Stimulated activated CD4-positive, alpha-beta T cell treated with anti-CD3 and anti-CD28 coated beads, Interleukin-1b, Interleukin-23, amount 100 ng/mL, for 48 hours (primary cell): ENCODE data around the gene LMO1.

ENCODE experiments used
- DNase-seq: peaks from one replicate; pipeline ENCODE4 v3.0.0-alpha.2; 2020

Gene LMO1

DNA sequence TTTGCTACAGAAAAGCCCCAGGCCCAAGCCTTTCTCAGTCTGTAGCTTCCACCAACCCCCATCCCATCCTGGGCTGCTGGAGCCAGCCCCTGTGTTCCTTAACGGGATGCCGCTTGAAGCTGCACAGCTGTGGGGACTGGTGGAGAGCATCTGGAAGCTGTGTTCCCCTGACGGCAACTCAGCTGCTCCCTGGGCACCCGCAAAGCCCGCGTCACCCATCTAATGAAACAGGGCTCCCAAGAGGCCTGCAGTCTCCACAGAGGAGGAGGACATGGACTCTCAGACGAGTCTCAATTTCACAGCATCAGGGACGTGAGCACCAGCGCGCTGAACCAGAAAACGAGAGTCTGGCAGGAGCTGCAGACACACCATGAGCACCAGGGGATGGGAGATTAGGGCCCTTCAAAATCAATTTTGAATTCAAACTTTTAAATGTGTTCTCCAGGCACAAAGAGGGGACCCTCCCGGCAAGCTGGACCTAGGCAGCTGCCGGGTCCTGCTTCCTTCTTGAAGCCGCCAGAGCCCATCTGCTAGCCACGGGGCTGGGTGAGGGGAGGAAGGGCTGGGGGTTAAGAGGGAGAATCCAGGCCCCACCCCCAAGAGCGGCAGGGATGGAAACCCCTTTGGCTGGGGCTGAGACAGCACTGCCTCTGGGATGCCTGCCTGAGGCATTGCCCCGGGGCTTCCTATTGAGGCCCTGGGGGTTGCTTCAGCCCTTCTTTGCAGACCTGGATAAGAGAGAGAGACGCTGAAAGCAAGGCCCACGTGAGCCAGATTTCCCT is 21.0 kb downstream of the LMO1 start:
- DNase-seq: no peak

DNA sequence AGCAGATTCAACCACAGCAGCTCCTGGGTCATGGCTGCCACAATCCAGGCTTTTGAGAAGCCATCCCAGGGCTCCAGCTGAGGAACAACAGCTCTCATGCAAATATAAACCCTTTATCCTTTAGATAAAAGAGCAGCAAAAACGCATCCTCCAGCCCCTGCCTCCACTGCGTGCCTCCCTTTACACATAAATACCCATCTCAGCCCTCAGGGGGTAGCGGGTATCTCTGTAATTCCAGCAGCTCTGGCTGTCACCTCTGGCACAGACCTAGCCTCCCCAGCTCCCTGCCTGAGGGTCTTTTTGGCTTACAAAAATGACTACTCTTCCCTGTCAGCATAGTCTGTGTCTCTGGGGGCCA is 21.6 kb downstream of the LMO1 start:
- DNase-seq: no peak

DNA sequence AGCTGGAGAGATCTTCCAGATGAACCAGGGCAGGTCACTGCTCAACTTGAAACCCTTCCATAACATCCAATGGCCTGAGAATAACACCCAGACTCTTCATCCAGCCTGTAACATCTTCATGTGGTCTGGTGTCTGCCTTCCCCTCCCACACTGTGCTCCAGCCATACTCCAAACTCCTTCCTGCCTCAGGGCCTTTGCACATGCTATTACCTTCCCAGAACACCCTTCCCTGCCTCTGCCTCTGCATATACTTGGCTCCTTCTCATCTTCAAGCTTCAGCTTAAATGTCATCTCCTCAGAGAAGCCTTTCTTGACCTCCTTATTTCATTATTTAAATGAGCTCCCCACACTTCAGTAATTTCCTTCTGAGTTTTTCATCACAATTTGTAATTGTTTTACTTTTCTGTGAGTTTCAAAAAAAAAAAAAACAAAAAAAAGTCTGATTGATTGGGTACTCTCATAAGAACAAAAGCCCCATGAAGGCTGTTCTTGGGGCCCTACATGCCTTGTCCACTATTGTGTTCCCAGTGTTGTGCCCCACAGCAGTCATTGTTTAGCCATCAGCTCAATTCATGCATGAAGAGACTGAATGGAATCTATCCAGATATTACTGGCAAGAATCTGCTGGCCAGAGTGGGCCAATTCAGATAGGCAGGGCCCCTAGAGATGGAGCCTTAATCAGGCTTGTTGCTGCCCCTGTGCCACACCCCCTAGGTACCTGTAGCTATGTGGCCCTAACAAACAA is 22.1 kb downstream of the LMO1 start:
- DNase-seq: no peak

DNA sequence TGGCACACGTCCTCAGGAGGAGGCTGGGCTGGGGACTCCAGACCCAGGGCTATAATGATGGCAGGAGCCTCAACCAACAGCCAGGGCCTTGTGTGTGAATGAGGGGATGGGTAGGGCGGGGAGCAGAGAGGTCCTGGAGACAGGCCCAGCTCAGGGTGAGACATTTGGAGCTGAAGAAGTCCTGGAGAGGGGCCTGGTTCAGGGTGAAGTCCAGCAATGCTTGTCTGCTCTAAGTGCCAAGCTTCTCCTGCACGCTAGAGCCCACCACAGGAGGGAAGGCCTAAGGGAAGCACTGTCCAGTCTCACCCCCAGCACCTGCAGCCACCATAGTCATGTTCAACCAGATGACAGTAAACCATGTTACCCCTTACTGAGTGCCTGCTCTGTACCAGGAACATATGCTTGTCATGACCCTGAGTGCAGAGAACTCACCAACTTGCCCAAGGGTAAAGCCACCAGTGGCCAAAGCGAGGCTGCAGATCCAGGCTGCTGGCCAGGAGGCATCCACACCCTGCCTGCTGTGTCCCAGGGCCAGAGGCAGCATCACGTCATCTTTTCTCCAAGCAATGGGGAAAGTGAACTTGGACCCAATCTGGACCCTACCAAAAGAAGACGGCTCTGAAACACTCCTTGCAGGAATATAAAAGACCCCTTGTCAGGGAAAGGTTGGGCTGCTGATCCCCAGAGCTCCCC is 24.0 kb downstream of the LMO1 start:
- no peak for DNase-seq

DNA sequence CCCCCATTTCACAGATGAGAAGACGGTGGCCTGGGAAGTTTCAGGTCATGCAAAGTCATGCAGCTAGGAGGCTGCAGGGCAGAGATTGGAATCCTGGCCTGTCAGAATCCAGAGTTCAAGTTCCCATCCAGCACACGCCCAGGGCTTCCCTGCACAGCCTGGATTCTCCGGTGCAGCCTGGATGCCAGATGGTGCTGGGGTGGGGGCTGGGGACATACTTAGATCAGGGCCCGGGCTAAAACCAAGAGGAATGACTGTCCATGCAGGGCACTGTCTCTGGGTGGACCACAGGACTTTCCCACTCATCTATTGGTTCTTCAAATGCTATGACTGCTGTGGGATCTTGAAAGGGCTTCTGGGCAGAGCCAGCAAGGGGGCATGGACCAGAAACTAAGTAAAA is 24.6 kb downstream of the LMO1 start:
- DNase-seq: no peak

DNA sequence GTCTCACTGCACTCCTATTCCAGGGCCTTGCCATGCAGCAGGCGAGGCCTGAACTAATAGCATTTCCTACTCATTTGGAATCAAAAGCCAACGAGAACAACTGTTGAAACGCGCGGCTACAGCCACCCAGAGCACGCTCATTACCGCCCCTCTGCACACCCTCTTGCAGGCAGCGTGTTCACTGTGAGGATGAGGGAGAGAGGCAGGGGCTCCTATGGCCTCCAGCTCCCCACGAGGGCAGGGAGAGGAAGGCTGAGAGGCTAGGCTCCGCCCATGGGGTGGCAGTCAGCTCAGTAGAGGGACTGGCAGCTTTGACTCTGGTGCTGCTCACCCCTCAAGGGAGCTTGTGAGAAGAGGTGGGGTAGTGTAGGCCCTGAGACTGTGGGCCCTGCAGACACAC is 26.2 kb downstream of the LMO1 start:
- no peak for DNase-seq

DNA sequence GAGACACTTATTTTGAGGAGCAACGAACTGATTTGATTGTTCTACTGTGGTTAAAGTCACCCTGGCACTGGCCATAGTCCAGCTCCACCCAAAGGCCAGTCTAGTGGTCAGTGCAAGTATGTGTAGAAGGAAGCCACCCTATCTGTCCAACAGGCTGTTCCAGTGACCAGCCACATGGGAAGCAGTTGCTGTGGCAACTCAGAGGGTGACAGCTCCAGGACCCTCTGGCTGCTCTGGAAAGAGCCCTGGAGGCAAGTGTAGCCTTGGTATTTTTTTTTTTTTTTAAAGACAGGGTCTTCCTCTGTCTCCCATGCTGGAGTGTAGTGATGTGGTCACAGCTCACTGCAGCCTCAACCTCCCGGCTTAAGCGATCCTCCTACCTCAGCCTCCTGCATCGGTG is 27.8 kb downstream of the LMO1 start:
- DNase-seq: no peak

DNA sequence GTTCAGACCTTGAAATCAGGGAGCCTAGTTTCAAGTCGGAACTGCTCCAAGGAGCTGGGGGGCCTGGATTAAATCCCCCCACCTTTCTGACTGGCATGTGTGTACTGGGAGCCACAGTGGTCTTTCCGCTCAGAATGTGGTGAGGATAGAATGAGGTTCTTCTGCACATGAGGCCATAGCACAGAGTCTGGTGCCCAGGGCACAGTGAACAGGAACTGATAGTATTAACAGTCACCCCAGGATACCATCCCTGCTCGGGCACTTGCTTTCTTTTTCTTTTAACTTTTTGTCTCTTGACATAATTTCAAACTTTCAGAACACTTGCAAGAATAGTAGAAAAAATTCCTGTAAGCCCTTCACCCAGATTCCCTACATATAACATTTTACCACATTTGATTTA is 28.8 kb downstream of the LMO1 start:
- DNase-seq: no peak

DNA sequence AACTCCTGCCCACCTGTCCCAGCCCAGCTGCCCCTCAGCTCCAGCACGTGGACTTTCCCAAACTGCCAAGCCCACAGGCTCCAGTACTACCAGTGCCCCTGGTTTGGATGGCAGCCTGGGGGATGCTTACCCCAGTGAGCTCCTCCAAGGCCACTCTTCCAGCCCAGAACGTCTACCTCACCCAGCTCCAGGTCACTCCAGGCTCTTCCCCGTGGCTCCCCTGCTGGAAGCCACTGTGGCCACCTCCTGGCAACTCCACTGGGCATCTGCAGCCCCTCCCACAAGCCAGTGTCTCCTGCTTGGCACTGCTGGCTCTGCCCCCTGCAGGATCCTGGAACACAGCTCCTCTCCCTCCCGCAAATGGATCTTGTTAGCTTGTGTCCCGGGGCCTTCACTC is 29.3 kb downstream of the LMO1 start:
- no peak for DNase-seq

DNA sequence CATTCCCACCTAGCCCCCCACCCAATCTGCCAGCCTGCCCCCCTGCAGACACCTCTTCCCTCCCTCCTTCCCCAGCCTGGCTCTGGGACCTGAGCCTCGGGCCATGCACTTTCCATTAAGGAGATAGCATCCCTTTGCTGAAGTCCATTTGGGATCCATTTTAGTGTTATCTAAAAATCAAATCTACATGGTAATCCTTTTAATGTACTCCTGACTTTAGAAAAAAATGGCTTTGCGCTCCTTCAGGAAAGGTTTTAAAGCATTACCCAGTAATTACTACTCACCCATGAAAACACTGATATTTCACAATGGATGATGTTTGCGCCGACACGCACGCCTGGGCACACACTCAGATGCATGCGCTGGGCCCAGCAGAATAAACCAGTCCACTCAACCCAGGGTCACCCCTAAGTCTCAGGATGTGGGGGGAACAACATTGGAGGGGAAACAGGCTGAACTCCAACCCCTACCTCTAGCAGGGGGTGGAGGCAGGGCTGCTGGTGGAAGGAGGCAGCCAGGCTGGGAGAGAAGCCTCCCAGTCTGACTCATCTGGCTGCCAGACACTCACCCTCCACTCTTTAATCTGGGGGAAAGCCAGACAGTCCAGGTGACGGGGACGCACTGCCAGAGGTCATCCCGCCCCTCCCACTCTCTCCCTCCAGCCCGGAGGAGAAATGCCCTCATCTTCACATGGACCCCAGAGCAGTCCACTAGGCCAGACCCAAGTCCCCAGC is 29.8 kb downstream of the LMO1 start:
- no peak for DNase-seq

DNA sequence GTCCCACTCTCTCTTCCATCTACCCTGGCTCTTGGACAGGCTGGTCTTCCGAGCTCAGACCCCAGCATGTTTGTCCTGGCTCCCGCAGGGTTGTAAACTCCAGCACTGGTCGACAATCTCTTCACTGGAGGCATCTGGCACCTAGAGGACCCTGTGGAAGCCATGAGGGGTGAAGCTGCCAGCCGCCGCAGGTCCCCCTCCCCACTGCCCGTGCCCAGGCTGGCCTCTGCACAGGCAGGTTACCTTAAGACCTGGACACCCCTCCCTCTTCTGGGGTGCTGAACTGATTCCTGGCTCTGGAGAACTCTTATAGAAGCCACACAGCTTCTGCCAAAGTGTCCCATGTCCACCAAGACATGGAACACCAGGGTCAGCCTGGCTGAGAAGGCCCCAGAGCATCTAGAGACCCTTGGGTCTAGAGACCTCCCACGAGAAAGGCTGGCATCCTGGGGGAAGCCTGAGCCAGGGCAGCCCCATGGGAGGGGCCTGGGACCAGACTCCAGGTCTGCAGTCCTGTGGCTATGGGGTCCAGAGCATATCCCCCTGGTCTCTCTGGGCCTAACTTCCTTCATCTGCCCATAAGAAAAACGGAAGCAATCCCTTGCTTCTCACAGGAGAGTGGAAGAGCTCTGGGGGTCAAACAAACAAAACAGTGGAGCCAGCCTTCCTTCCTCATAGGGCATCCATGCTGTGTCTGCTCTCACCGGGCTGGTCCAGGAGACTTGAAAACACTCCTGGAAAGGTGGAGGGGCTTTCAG is 30.6 kb downstream of the LMO1 start:
- DNase-seq: no peak

DNA sequence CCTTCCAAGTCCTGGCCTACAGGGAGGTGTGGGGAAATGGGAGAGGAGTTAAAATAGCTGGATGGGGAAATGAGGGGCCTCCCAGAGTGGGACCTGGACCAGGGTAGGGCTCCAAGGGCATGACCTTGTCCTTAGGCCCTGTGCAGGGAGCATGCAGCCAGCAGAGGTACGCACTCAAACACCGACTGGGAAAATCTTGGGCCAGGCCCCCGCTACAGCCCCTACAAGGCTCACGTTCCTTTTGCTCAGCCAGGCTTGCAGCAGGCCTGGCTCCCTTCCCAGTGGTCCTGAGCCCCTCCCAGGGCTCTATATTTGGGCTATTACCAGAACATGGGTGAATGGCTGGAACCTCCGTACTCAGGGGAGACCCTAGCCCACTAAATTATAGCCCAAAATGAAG is 31.3 kb downstream of the LMO1 start:
- DNase-seq: no peak

DNA sequence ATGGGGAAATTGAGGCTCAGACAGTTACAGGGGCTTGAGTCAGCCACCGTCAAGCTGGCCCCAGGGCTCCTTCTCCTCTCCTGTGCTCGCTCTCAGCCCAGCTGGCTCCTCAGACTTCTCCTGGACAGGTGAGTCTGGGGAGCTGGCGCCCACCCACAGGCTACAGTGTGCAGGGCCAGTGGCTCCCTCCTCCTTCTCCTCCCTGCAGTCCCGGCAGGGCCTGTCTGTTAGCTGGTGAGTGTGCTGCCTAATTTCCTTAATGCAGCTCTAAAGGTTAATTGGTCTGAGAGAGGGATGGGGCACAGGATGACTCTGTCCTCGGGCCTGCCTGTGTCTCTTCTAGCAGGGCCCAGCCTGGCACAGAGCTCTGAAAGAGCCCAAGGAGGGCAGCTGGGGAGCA is 31.7 kb downstream of the LMO1 start:
- no peak for DNase-seq

DNA sequence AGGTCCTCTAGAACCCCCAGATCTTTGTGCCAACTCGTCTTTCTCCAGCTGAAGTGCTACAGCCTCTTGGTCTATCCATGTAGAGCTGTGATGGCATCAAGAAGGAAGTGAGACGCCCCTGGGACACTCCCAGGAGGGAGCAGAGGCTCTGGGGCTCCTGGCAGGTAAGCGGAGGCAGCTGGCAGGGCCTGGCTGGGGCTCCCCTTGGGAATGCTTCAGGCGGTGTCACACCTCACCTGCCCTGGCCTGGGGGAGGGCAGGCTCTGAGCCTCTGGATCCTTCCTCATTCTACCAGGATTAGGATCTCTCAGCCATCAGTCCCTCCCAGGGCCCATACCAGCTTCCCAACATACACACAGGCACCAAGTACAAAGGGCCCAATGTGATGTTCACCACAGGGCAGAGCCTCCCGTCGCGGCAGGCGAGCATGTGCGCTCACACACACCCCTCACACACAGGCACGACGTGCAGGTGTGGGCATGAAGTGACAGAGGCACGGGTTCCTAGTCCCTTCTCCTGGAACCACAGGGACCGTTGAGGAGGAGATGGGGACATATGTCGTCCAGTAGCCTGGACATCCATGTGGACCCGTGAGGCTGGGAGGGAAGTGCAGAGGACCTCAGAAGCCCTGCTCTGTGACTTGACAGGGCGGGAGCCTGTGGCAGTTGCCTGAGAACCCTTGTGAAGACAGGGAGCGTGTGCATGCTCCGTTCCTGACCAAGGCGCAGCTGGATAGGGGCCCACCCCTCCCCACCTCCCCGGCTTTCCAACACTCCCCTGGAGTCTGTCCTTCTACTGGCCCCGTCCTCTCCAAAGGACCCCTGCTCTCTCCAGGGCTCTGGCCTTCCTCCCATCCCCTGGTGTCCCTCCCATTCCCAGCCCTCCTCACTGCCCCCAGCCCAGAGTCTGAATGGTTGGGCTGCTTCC is 32.5 kb downstream of the LMO1 start:
- no peak for DNase-seq

DNA sequence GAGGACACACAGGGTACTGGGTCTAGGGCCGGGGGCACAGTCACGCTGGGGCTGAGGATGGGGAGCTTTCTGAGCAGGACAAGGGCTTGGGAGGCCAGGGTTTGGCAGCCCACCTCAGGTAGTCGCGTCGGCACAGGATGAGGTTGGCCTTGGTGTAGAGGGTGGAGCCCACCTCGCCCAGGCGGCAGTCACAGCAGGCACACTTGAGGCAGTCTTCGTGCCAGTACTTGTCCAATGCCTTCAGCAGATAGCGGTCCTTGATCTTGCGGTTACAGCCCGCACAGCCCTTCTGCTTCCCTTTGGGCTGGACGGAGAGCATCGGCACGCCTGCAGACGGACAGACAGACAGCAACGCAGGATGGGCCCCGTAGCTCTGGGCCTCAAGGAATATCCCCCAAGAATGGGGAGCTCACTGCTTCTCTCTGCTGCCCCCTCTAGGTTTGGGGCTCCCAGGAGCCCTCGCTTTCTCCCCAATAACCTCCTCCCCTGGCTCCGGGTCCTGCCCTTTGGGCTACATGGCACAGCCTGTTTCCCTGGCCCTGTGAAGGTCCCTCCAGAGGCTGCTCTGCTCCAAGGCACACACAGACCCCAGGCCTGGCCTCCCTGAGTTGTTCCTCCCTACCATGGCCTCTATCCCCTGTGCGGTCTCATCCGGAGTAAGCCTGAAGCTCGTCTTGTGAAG is 33.4 kb downstream of the LMO1 start:
- DNase-seq: no peak

DNA sequence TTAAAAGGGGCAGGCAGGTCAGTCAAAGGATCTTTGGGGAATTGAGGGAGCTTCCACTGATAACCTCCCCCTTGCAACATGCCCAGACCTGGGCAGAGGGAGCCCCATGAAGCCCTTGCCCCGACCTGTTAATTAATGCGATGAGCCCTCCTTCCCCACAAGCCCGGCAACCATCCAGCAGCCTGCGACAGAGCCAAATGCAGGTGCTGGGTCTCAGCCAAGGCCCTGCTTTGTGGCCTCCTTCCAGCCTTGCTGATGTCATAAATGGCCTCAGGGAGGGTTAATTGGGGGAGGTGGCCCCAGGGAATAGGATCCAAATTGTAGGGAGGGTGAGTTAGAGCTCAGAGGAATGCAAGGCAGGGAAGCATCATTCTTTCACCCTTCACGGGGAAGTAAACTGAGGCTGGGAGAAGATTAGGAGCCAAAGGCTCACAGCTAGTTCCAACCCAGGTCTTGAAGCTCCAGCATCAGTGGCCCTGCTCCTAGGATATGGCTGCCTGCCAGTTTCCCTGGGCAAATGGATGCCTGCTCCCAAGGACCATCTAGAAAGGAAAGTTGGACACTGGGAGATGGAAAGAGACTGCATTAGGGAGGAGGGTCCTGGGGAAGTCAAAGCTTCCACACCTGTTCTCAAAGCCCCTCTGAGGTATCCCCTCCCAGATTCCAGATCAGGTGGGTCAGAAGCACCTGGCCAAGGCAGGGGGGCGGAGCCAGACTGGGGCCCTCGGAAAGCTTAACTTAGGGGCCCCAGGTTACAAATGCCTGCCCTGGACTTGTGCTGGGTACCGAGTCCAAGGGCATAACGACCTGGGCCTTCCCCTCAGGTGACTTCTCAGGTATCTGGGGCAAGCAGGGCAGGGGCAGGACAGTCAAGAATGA is 34.1 kb downstream of the LMO1 start:
- DNase-seq: no peak

DNA sequence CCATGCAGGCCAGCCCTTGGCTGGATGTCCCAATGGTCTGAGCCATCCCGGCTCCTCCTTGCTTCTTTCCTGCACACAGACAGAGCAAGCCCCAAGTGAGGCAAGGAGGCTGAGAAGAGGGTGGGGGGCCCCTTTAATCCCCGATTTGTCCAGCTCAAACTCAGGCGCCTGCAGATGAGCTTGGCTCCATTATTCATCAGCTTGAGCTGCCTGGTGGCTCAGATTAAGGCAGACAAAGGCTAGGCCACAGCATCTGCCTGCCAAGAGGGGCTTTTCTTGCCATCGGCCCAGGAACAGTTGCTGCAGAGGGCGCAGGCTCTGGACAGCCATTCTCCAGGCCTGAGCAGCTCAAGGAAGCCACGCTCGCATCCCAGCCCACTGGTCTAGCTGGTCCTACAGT is 35.4 kb downstream of the LMO1 start:
- DNase-seq: no peak

DNA sequence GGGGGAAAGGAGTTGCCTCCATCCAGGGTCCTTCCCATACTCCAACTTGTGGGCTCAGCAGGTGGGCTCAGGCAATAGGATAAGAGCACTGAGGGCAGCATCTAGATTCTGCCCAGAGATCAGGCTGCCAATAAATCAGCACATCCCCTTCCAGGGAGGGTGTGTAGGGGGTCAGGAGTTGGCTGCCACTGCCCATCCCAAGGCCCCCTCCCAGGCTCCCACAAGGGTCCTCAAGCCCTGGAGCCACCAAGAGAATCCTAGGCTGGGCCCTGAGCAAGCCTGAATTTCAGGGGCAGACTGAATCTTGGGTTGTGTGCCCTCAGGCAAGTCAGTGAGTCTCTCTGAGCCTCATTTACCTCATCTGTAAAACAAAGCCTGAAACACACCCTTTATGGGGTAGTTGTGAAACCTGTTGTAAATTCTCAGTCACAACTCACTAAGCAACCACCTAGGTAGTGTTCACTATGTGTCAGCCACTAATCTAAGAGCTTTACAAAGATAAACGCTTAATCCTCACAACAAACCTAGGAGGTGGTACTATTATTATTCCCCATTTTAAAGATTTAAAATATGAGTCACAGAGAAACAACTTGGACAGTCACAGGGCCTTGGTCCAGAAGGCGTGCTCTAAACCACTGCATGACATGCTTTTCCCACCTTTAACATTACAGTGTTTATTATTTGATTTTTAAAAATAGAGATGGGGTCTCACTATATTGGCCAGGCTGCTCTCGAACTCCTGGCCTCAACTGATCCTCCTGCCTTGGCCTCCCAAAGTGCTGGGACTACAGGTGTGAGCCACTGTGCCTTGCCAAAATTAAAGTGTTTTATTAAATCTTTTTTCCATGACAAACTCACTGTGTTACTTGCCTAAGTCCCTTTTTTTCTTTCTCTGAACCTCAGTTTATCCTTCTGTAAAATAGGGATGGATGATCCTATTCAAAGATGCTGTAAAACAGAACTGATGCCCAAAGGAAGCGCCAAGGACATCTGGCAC is 36.2 kb downstream of the LMO1 start:
- no peak for DNase-seq
